Fibroblast of mammary gland (primary cell): ENCODE results near the gene ABCC4.

Experiments
- DNase-seq: peaks from one replicate; pipeline ENCODE4 v3.0.0-alpha.2; 2010; ENCODE audit warnings: low read depth
- H3K4me3 ChIP-seq: 2 replicates; pipeline ENCODE4 v1.5.1; 2011; ENCODE audit warnings: low read depth, mild to moderate bottlenecking, low read length, moderate library complexity; ENCODE audit not compliant: control insufficient read depth
- TF ChIP-seq, protein P1 (sequence below): conservative IDR thresholded peaks from 2 replicates; pipeline ENCODE4 v1.5.1; 2011; ENCODE audit warnings: low read depth, low read length, inconsistent platforms; ENCODE audit not compliant: control insufficient read depth, insufficient read depth

Gene ABCC4

DNA sequence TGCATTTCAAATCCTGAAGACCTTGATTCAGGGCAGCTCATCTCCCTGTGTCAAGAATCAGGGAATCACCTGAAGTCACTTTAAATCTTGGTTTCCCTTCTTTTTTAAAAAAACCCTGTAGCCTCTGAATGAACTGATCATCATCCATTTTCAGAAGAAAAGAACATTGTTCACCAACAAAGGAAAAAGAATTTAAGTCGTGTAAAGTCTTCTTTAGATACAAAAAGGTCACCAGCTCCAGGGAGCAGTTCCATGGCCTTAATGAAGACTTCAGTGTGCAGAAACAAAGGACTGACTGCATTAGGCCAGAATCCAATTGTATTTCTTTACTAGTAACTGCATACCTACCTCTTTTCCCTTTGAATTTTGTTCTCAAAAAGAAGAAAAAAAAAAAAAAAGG lies 245.0 kb downstream of the ABCC4 start:
- TF ChIP-seq, protein P1, sequence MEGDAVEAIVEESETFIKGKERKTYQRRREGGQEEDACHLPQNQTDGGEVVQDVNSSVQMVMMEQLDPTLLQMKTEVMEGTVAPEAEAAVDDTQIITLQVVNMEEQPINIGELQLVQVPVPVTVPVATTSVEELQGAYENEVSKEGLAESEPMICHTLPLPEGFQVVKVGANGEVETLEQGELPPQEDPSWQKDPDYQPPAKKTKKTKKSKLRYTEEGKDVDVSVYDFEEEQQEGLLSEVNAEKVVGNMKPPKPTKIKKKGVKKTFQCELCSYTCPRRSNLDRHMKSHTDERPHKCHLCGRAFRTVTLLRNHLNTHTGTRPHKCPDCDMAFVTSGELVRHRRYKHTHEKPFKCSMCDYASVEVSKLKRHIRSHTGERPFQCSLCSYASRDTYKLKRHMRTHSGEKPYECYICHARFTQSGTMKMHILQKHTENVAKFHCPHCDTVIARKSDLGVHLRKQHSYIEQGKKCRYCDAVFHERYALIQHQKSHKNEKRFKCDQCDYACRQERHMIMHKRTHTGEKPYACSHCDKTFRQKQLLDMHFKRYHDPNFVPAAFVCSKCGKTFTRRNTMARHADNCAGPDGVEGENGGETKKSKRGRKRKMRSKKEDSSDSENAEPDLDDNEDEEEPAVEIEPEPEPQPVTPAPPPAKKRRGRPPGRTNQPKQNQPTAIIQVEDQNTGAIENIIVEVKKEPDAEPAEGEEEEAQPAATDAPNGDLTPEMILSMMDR: no peak
- no peak overlapping the region for H3K4me3 ChIP-seq
- no peak for DNase-seq

DNA sequence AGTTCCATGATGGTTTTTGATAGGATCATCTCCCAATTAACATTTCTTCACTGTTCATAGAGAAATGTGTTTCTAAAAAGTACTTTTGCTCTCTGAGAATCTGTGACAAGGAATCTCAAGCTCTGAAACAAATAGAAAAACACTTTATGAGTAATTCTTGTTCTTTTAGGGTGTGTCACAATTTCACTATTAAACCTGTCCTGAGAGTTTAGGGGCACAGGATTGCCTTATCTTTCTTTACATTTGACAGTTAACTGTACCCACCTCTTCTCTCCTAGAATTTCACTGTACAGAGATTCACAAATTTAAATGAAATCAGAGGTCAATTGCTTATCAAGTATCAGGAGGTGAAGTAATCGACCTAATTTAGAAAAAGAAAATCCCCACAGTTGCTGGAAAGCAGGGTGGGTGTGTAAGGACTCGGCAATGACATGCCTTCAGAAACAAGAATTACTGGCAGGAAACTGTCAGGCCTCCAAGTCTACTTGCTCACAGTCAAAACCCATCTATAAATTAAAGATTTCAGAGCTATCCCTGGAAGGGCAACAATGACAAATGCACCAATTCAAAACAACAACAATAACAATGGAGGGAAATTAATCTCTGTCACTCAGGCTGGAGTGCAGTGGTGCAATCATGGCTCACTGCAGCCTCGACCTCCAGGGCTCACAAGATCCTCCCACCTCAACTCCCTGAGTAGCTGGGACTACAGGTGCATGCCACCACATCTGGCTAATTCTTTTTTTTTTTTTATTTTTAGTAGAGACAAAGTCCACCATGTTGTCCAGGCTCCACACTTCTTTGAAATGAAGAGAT lies 250.2 kb downstream of the ABCC4 start:
- H3K4me3 ChIP-seq: no peak overlapping the region
- DNase-seq: no peak
- TF ChIP-seq, protein P1: no peak

DNA sequence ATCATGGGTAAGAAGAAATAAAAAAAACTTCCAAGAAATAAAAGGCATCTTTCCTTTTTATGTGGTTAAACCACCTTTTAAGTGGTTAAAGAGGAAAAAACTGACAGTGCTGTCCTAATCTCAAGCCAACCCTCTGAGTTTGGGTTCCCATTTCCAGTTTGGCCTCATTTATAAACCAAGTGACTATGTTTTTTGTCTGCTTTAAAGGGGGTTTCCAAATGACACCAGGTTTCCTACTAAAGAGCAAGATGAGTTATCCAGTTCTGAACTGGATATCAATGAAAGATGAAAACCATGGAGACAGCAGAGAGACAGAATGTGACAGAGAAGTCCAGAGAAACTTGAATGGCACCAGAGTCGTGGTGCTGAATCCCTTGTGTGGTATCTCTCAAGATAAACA lies 251.5 kb downstream of the ABCC4 start:
- H3K4me3 ChIP-seq: no peak overlapping the region
- DNase-seq: no peak
- TF ChIP-seq, protein P1: no peak

DNA sequence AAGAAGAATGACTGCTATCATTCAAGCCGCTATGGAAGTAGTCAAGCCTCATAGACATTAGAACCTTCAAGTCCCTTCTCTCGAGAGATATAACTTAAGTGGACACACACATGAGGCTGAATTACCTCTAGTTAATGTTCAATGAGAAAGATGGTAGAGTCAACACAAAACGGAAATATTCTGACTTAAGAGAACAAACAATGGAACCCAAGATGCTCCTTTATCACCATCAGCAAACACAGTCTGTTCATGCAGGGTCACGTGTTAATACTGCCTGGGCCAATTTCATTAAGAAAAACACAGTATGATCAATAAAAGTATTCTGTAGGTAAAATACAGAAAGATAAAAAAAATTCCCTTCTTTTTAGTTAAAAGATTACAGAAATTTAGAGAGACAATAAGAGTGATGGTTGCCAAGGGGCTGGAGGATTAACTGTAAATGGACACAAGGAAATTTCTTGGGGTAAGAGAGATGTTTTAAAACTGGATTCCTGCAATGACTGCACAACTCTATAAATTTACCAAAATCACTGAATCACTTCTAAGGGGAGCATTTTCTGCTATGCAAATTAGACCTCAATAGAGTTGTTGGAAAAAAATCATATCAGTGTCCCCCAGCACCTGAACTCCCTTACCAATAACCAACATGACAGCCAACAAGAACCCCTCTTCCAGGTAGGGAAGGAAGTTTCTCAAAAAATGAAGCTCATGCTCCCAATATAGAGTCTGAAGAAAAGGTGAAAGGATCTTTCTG lies 256.6 kb downstream of the ABCC4 start:
- TF ChIP-seq, protein P1: no peak
- no peak overlapping the region for H3K4me3 ChIP-seq
- DNase-seq: no peak

DNA sequence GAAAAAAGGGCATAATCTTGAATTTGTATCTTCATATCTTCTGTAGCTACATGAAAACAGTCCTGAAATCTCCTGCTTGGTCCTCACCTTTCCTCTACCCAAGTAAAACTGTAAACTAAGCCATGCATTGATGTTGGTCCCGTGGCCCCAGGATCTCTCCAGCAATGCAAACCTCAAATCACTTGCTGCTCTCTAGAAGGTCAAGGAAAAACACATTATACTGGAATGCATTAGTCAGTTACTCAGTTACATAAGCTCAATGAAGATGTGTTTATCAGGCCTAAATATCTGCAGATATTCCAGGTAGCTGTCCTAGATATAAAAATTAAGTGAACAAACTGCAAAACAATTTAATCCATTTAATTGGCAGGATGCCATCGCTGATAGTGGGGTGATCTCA lies 261.8 kb downstream of the ABCC4 start:
- TF ChIP-seq, protein P1: no peak
- peak; percentile 7 for DNase-seq

DNA sequence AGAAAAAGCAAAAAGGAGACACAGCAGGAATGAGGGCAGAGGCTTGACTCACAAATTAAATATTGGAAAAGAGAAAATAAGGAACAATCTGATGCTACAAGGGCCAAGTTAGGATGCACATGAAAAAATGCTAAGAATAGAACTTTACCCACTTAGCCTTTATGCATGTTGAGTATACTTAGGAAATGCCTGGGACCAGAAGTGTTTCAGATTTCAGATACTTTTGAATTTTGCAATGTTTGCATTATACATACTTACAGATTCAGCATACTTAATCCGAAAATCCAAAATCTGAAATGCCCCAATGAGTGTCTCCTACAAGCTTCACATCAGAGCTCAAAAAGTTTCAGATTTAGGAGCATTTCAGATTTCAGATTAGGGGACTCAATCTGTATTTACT lies 262.3 kb downstream of the ABCC4 start:
- DNase-seq: no peak
- no peak overlapping the region for H3K4me3 ChIP-seq
- TF ChIP-seq, protein P1: no peak

More for the DNA sequence above, 261.8 kb downstream of the ABCC4 start:
- H3K4me3 ChIP-seq: no peak overlapping the region
